ENCODE data around the gene ZNF22. TPM values are rescaled to one million over a fixed set of nuclear protein-coding genes. Genes with fewer than 3 reads are reported as not detected.

ZNF22 gene
- total and polyA plus RNA-seq, 2 of the 4 experiments (the other 2 are of a cell fraction), result 10.6 to 12.4 TPM

GRCh38 chr10:44994752-44995530 lies 5.8 kb upstream of the ZNF22 start:
- WGBS, 2 experiments (ENCODE audit: extremely low coverage in 2 of 2, insufficient read length in 1 of 2), result 95% methylated on average over 4 of the region's 9 CpGs; no CpG with 5 or more reads in 1 of the 2 experiments
- POLR2A ChIA-PET (ENCODE audit: unreplicated experiment), result interaction anchor here (0.5 kb wide), 1 partner anchor 258 kb away, joined by 3 read pairs; no protein-coding TSS in a partner anchor
- intact Hi-C loops (cut with micrococcal nuclease), result loop anchor here (1.0 kb wide), 1 partner anchor 9 kb away; no protein-coding TSS in a partner anchor
- no TSS peak for BruUV-seq (replicated peaks)
- Histone ChIP-seq H3K4me1 (ENCODE audit: control insufficient read depth, insufficient read depth, low read length) (peaks cover 51% of the 10 kb centered on the region), H3K79me1 (ENCODE audit: low read depth in 1 of 2, low read length in 2 of 2) (peaks cover 0 to 11% of the 10 kb centered on the region in 2 experiments; a peak in 2 of 4 replicates), H3K9me1 (ENCODE audit: insufficient read depth, low read length) (peaks cover 49% of the 10 kb centered on the region), H2BK120ac (ENCODE audit: low read depth, low read length) (peak overlapping the region; percentile 99), H2BK15ac (ENCODE audit: low read depth, low read length) (peak overlapping the region; percentile 96; the same call in 2 of the 3 replicates), H2AFZ (replicated peaks; ENCODE audit: low read length, poor library complexity) (peak overlapping the region; percentile 45), H4K8ac (ENCODE audit: low read depth in 2 of 2, low read length in 2 of 2) (peak overlapping the region; percentile 92 to 96; a peak in 3 of 4 replicates), H3K4me3 (ENCODE audit: insufficient read depth, low read depth, low read length) (no peak overlapping the region), H3K14ac (replicated peaks; ENCODE audit: low read depth, low read length) (peak overlapping the region; percentile 95), H4K91ac (ENCODE audit: insufficient read depth, low read depth, low read length) (peak overlapping the region; percentile 98), H3K23ac (ENCODE audit: low read depth, low read length) (peak overlapping the region; percentile 92), H2BK20ac (ENCODE audit: low read depth, low read length) (peak overlapping the region; percentile 98), H2AK9ac (replicated peaks; ENCODE audit: low read depth, low read length, poor library complexity) (peak overlapping the region; percentile 44), H2BK5ac (ENCODE audit: low read depth, low read length, poor library complexity, severe bottlenecking) (peak overlapping the region; percentile 98), H3K4ac (ENCODE audit: low read depth, low read length) (peak overlapping the region; percentile 97), H3K56ac (ENCODE audit: extremely low read depth, insufficient read depth, low read length) (peak overlapping the region; percentile 77), H3K27me3 (ENCODE audit: control insufficient read depth, insufficient read depth, low read length) (no peaks in the 10 kb centered on the region), H3K36me3 (ENCODE audit: control insufficient read depth, insufficient read depth, low read length) (peaks cover 6% of the 10 kb centered on the region; the same call in 1 of the 2 replicates), H3K9me3 (ENCODE audit: control insufficient read depth, insufficient read depth, low read length) (no peaks in the 10 kb centered on the region), H3K18ac (ENCODE audit: low read depth, low read length) (peak overlapping the region; percentile 91), H3K27ac (ENCODE audit: insufficient read depth, low read length) (peak overlapping the region; percentile 97), H3K9ac (ENCODE audit: low read depth, low read length) (peak overlapping the region; percentile 27), H4K20me1 (ENCODE audit: insufficient read depth, low read length) (no peaks in the 10 kb centered on the region), H4K5ac (ENCODE audit: low read depth, low read length) (peak overlapping the region; percentile 93), H3K4me2 (ENCODE audit: low read depth, low read length) (no peak overlapping the region), H2AK5ac (ENCODE audit: low read depth, low read length) (peak overlapping the region; percentile 98)
- no peak for TF ChIP-seq NFE2L2 (IDR thresholded peaks at IDR 0.05; ENCODE audit: low read depth, low read length)
- TF ChIP-seq USF2 (IDR thresholded peaks at IDR 0.05; ENCODE audit: low read depth, low read length), result no peak
- TF ChIP-seq FOS (IDR thresholded peaks at IDR 0.05; ENCODE audit: low read depth, low read length), result no peak
- CTCF ChIA-PET, result interaction anchor here (0.6 to 1.1 kb wide), 4 partner anchors 62 to 1505 kb away, joined by 3 to 6 read pairs (median 5); no protein-coding TSS in a partner anchor
- no peak for DNase-seq
- ATAC-seq (ENCODE audit: low read depth), result no peak
- in situ Hi-C loops (cut with MboI; ENCODE audit: low sequenced_read_pairs), result loop anchor here (25.0 kb wide), 4 partner anchors 1017 to 1858 kb away; partner anchors contain the start of genes CSGALNACT2 and HNRNPF
- dilution Hi-C loops (cut with HindIII; ENCODE audit: low sequenced_read_pairs, unreplicated experiment), result no loop called here

All from IMR-90 (cell line).